Measurements from ENCODE around the gene ZNF148. TPM values are rescaled to one million over a fixed set of nuclear protein-coding genes. Genes with fewer than 3 reads are reported as not detected.

ZNF148 gene
- total RNA-seq, 1 donor from 2014 or later: 57.6 TPM

- no peak for TF ChIP-seq CTCF (IDR thresholded peaks at IDR 0.05)
- intact Hi-C loops (cut with micrococcal nuclease): no loop called here
- ChIA-PET POLR2A (no interaction called here), CTCF (no interaction called here)
- H3K36me3 Mint-ChIP-seq (ENCODE audit: low read depth): peaks cover 18% of the 10 kb centered on the region
- H3K27ac Mint-ChIP-seq: no peak overlapping the region
- H3K4me1 Mint-ChIP-seq: peaks cover 46% of the 10 kb centered on the region
- H3K27me3 Mint-ChIP-seq: no peaks in the 10 kb centered on the region
- ATAC-seq (ENCODE audit: low read depth) (no peak), DNase-seq (no peak)
- H3K9me3 Mint-ChIP-seq: peaks cover 6% of the 10 kb centered on the region
- H3K4me3 Mint-ChIP-seq: no peak overlapping the region
These were observed 40.2 kb downstream of the ZNF148 start for GRCh38 chr3:125334675-125335560.

- ChIA-PET POLR2A (interaction anchor here (1.3 kb wide), 1 partner anchor 43 kb away, joined by 4 read pairs; the partner anchor contains the start of gene ZNF148), CTCF (no interaction called here)
- intact Hi-C loops (cut with micrococcal nuclease): no loop called here
- no peak for TF ChIP-seq CTCF (IDR thresholded peaks at IDR 0.05)
- no peak overlapping the region for H3K4me3 Mint-ChIP-seq
- ATAC-seq (ENCODE audit: low read depth): no peak
- peaks cover 37% of the 10 kb centered on the region for H3K4me1 Mint-ChIP-seq
- no peaks in the 10 kb centered on the region for H3K27me3 Mint-ChIP-seq
- H3K36me3 Mint-ChIP-seq (ENCODE audit: low read depth): peaks cover 30% of the 10 kb centered on the region
- H3K27ac Mint-ChIP-seq: no peak overlapping the region
- H3K9me3 Mint-ChIP-seq: peaks cover 6% of the 10 kb centered on the region
- no peak for DNase-seq
These were observed 42.6 kb downstream of the ZNF148 start for GRCh38 chr3:125332504-125332903.

- H3K36me3 Mint-ChIP-seq (ENCODE audit: low read depth): peaks cover 38% of the 10 kb centered on the region
- ATAC-seq (ENCODE audit: low read depth) (no peak), DNase-seq (no peak)
- H3K27ac Mint-ChIP-seq: no peak overlapping the region
- ChIA-PET POLR2A (no interaction called here), CTCF (no interaction called here)
- peaks cover 27% of the 10 kb centered on the region for H3K4me1 Mint-ChIP-seq
- no peak for TF ChIP-seq CTCF (IDR thresholded peaks at IDR 0.05)
- peaks cover 10% of the 10 kb centered on the region for H3K9me3 Mint-ChIP-seq
- intact Hi-C loops (cut with micrococcal nuclease): no loop called here
- H3K4me3 Mint-ChIP-seq: no peak overlapping the region
- no peaks in the 10 kb centered on the region for H3K27me3 Mint-ChIP-seq
These were observed 43.9 kb downstream of the ZNF148 start for GRCh38 chr3:125331243-125331642.

GRCh38 chr3:125326957-125327356, 48.2 kb downstream of the ZNF148 start:
- ATAC-seq (ENCODE audit: low read depth) (no peak), DNase-seq (no peak)
- Mint-ChIP-seq H3K4me1 (peaks cover 6% of the 10 kb centered on the region), H3K4me3 (no peak overlapping the region), H3K36me3 (ENCODE audit: low read depth) (peaks cover 60% of the 10 kb centered on the region), H3K27me3 (no peaks in the 10 kb centered on the region), H3K9me3 (peaks cover 8% of the 10 kb centered on the region), H3K27ac (no peak overlapping the region)
- ChIA-PET CTCF (no interaction called here), POLR2A (no interaction called here)
- TF ChIP-seq CTCF (IDR thresholded peaks at IDR 0.05): no peak
- intact Hi-C loops (cut with micrococcal nuclease): no loop called here

- intact Hi-C loops (cut with micrococcal nuclease): no loop called here
- H3K4me1 Mint-ChIP-seq: no peaks in the 10 kb centered on the region
- ChIA-PET POLR2A (no interaction called here), CTCF (no interaction called here)
- peaks cover 55% of the 10 kb centered on the region for H3K36me3 Mint-ChIP-seq (ENCODE audit: low read depth)
- TF ChIP-seq CTCF (IDR thresholded peaks at IDR 0.05): no peak
- peaks cover 8% of the 10 kb centered on the region for H3K9me3 Mint-ChIP-seq
- ATAC-seq (ENCODE audit: low read depth): no peak
- no peaks in the 10 kb centered on the region for H3K27me3 Mint-ChIP-seq
- no peak overlapping the region for H3K27ac Mint-ChIP-seq
- no peak for DNase-seq
- no peak overlapping the region for H3K4me3 Mint-ChIP-seq
These were observed 49.4 kb downstream of the ZNF148 start for GRCh38 chr3:125325746-125326145.

Measured in activated B cell treated with CpG ODN at 0.5 μM for 24 hours (primary cell).